Lung (tissue), 12 donors: ENCODE results near the gene CERS5. TPM values are rescaled to one million over a fixed set of nuclear protein-coding genes. Genes with fewer than 3 reads are reported as not detected.

Source experiments
- ATAC-seq: fragments of 200-7000 bp; cut with Tn5 transposase; one replicate; pipeline ENCODE4 v1.9.1; 2020; ENCODE audit warnings: moderate number of reproducible peaks; ENCODE audit not compliant: insufficient read depth, low FRiP score
- DNase-seq, 3 donors: peaks; one replicate each; pipeline ENCODE4 v3.0.0-alpha.2; 2013 to 2017
- H3K27ac ChIP-seq, 2 donors: one replicate each; pipeline ENCODE4 v1.5.1; 2013; ENCODE audit warnings: mild to moderate bottlenecking in 2 of 2, moderate library complexity in 2 of 2, control low read depth in 1 of 2, inconsistent platforms in 1 of 2, low read depth in 1 of 2, low read length in 1 of 2
- H3K27me3 ChIP-seq, 3 donors: one replicate each; pipeline ENCODE4 v1.5.1; 2013; ENCODE audit warnings: low read length in 2 of 3; ENCODE audit not compliant: control insufficient read depth in 3 of 3, insufficient read depth in 3 of 3
- H3K36me3 ChIP-seq, 4 donors: one replicate each; pipeline ENCODE4 v1.5.1; 2013; ENCODE audit warnings: low read length in 4 of 4, mild to moderate bottlenecking in 1 of 4, moderate library complexity in 1 of 4; ENCODE audit not compliant: control insufficient read depth in 4 of 4, insufficient read depth in 4 of 4
- H3K4me1 ChIP-seq, 5 donors: one replicate each; pipeline ENCODE4 v1.5.1; 2013; ENCODE audit warnings: low read length in 5 of 5, mild to moderate bottlenecking in 2 of 5, moderate library complexity in 1 of 5; ENCODE audit not compliant: control insufficient read depth in 5 of 5, insufficient read depth in 5 of 5
- H3K4me3 ChIP-seq: one replicate; pipeline ENCODE4 v1.5.1; 2013; ENCODE audit warnings: mild to moderate bottlenecking, control low read depth, moderate library complexity
- H3K9ac ChIP-seq, 2 donors: one replicate each; pipeline ENCODE4 v1.5.1; 2013; ENCODE audit warnings: low read length in 2 of 2, control low read depth in 1 of 2; ENCODE audit not compliant: insufficient read depth in 1 of 2
- H3K9me3 ChIP-seq, 4 donors: one replicate each; pipeline ENCODE4 v1.5.1; 2013; ENCODE audit warnings: low read length in 3 of 4, mild to moderate bottlenecking in 1 of 4, moderate library complexity in 1 of 4; ENCODE audit not compliant: control insufficient read depth in 4 of 4, insufficient read depth in 3 of 4
- WGBS, 2 donors: extraction: QIAGEN DNeasy Blood & Tissue Kit; methylation state at CpG; one replicate each; pipeline ENCODE4 v1.1.7; 2013; 5-methylcytosine and 5-hydroxymethylcytosine counted together
- polyA plus RNA-seq, 2 donors: library from polyadenylated mRNA; stranded (reverse); fragments of 200-250 nt; gene quantifications; one replicate each; pipeline ENCODE4 v1.2.1, GENCODE V29; 2013
- total RNA-seq, 2 donors: library from RNA; depleted of rRNA in 1 of 2; stranded (reverse); fragments of >200 nt in 1 of 2; gene quantifications; one replicate each; pipeline ENCODE4 v1.2.1, GENCODE V29; 2014 to 2021
- TF ChIP-seq, protein P1 (sequence below): IDR thresholded peaks from 2 replicates; pipeline ENCODE4 v1.5.1; 2012; ENCODE audit warnings: mild to moderate bottlenecking; ENCODE audit errors: control extremely low read depth, extremely low read depth
- donor health status: control.
- donor health status: control.
- donor health status: Bipolar disorder and iron deficiency.
- donor health status: healthy.
- donor health status: DM: yes; HTN: yes; CAD: no.

Gene CERS5
- total and polyA plus RNA-seq, 4 donors = 32.6 to 54.0 (median 37.8) TPM

DNA sequence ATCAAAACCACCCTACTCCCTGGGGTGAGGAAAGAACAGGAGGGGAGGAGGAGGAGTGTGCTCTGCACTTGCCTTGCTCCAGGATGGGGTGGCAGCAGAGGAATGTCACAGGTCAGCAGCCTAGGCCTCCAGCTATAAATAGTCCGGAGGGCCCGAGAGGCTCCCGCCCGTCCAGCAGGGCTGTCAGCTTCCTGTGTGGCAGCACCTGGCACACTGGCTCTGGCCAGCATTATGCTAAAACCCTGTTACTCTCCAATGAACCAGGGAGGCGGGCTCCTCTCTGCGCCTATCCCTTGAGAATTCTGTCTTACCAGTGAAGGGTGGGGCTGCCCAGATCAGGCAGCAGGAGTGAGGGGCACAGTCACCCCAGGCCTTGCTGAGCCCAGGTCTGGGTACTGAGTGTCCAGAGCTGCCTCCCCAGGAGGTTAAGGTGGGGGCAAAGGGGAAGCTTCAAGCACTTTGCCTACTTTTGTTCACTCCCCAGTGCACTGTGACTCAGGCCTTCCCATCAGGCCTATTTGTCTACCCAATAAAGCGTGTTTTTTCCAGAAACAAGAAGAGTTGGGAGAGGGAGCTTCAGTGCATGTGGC lies 56.3 kb downstream of the CERS5 start:
- Histone ChIP-seq H3K4me3 (no peak overlapping the region), H3K36me3 (peaks cover 0 to 4% (median 2%) of the 10 kb centered on the region in 4 donors), H3K9ac (no peak overlapping the region), H3K9me3 (no peaks in the 10 kb centered on the region), H3K27ac (peak overlapping the region; percentile 73 to 88), H3K4me1 (peaks cover 0 to 12% (median 0%) of the 10 kb centered on the region in 5 donors), H3K27me3 (no peaks in the 10 kb centered on the region)
- peak in 1 of 3 donors; percentile 23 for DNase-seq
- TF ChIP-seq, protein P1, sequence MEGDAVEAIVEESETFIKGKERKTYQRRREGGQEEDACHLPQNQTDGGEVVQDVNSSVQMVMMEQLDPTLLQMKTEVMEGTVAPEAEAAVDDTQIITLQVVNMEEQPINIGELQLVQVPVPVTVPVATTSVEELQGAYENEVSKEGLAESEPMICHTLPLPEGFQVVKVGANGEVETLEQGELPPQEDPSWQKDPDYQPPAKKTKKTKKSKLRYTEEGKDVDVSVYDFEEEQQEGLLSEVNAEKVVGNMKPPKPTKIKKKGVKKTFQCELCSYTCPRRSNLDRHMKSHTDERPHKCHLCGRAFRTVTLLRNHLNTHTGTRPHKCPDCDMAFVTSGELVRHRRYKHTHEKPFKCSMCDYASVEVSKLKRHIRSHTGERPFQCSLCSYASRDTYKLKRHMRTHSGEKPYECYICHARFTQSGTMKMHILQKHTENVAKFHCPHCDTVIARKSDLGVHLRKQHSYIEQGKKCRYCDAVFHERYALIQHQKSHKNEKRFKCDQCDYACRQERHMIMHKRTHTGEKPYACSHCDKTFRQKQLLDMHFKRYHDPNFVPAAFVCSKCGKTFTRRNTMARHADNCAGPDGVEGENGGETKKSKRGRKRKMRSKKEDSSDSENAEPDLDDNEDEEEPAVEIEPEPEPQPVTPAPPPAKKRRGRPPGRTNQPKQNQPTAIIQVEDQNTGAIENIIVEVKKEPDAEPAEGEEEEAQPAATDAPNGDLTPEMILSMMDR = no peak
- ATAC-seq = no peak
- WGBS, 2 donors = 31 to 34% methylated on average over 7 of the region's 7 CpGs

DNA sequence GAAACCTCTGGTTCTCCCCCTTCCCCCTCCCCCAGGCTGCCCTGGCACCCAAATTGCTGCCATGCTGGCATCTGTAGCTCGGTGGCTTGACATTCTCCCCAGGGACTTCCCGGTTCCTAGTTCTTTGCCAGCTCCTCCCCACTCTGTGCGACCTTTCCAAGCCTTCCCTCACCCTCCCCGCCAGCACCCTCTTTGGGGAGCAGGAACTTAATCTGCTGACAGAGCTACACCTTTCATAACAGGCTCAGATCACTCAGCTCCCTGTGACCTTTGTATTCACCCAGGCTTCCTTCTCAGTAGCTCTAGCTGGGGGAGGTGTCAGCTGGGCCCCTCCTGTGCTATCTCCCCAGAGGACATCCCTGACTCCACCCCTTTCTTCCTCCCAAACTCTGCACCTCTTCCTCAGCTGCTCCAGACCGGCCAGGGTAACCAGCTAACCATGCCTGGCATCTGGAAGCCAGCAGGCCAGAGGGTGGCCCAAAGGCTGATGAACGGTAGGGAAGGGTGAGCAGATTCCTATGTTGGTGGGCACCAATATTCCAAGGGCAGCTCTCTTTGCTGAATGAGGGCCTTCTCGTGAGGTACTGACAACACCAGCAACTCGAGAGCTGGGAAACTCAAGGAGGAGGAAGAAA lies 56.9 kb downstream of the CERS5 start:
- H3K9me3 ChIP-seq = no peaks in the 10 kb centered on the region
- H3K27me3 ChIP-seq = no peaks in the 10 kb centered on the region
- ATAC-seq (no peak), DNase-seq (no peak)
- peaks cover 0 to 3% (median 0%) of the 10 kb centered on the region in 4 donors for H3K36me3 ChIP-seq
- TF ChIP-seq, protein P1 = no peak
- no peak overlapping the region for H3K4me3 ChIP-seq
- 45 to 74% methylated on average over 8 of the region's 8 CpGs for WGBS, 2 donors
- H3K27ac ChIP-seq = peak overlapping the region; percentile 73 to 88
- H3K4me1 ChIP-seq = peaks cover 0 to 12% (median 0%) of the 10 kb centered on the region in 5 donors
- H3K9ac ChIP-seq = no peak overlapping the region

- Histone ChIP-seq H3K27ac (peak overlapping the region; percentile 73 to 88), H3K9ac (no peak overlapping the region), H3K4me1 (peaks cover 0 to 12% (median 0%) of the 10 kb centered on the region in 5 donors), H3K4me3 (no peak overlapping the region), H3K9me3 (no peaks in the 10 kb centered on the region), H3K36me3 (peaks cover 0 to 3% (median 0%) of the 10 kb centered on the region in 4 donors), H3K27me3 (no peaks in the 10 kb centered on the region)
- WGBS, 2 donors = 95 to 98% methylated on average over 3 of the region's 3 CpGs
- DNase-seq (no peak), ATAC-seq (no peak)
- TF ChIP-seq, protein P1 = no peak
Observed at GRCh38 chr12:50109319-50109718, 57.9 kb downstream of the CERS5 start.
